ENCODE measurements around the gene SWAP70.

- no peak for TF ChIP-seq CTCF (conservative IDR thresholded peaks at IDR 0.05; ENCODE audit: low read length)
- TF ChIP-seq EZH2phosphoT487 (IDR thresholded peaks at IDR 0.05; ENCODE audit: borderline replicate concordance) = no peak
Observed at GRCh38 chr11:9664276-9665171, 647 bp downstream of the SWAP70 start.
